Endodermal cell (in vitro differentiated cells): ENCODE data around the gene TSHZ3. TPM values are rescaled to one million over a fixed set of nuclear protein-coding genes. Genes with fewer than 3 reads are reported as not detected.

Experiments
- DNase-seq: peaks from one replicate; pipeline ENCODE4 v3.0.0-alpha.2; 2017
- H3K27ac ChIP-seq: 2 replicates; pipeline ENCODE4 v1.5.1; 2013; ENCODE audit warnings: mild to moderate bottlenecking, low read depth, low read length, moderate library complexity
- H3K27me3 ChIP-seq: 2 replicates; pipeline ENCODE4 v1.6.1; 2013; ENCODE audit warnings: mild to moderate bottlenecking, low read length, moderate library complexity; ENCODE audit not compliant: insufficient read depth, control insufficient read depth, poor library complexity, severe bottlenecking
- H3K36me3 ChIP-seq: 2 replicates; pipeline ENCODE4 v1.7.0; 2013; ENCODE audit warnings: mild to moderate bottlenecking, low read length, moderate library complexity; ENCODE audit not compliant: control insufficient read depth, insufficient read depth
- H3K4me1 ChIP-seq: one replicate; pipeline ENCODE4 v1.7.0; 2013; ENCODE audit warnings: low read length; ENCODE audit not compliant: control insufficient read depth, insufficient read depth
- H3K4me3 ChIP-seq: 2 replicates; pipeline ENCODE4 v1.5.1; 2013; ENCODE audit warnings: mild to moderate bottlenecking, low read length, moderate library complexity
- H3K9ac ChIP-seq: 2 replicates; pipeline ENCODE4 v1.6.1; 2013; ENCODE audit warnings: mild to moderate bottlenecking, low read length, moderate library complexity; ENCODE audit not compliant: poor library complexity, severe bottlenecking; ENCODE audit errors: extremely low read depth
- H3K9me3 ChIP-seq: 2 replicates; pipeline ENCODE4 v1.6.1; 2013; ENCODE audit warnings: mild to moderate bottlenecking, low read length, moderate library complexity; ENCODE audit not compliant: control insufficient read depth
- H3K27ac Mint-ChIP-seq: 2 replicates; pipeline ENCODE4 v1.8.0; 2020; ENCODE audit warnings: mixed read lengths
- H3K27me3 Mint-ChIP-seq: 2 replicates; pipeline ENCODE4 v1.8.0; 2021; ENCODE audit warnings: mild to moderate bottlenecking, mixed read lengths; ENCODE audit not compliant: insufficient read depth
- H3K36me3 Mint-ChIP-seq: 2 replicates; pipeline ENCODE4 v1.8.0; 2020; ENCODE audit warnings: low read depth, mixed read lengths
- H3K4me1 Mint-ChIP-seq: 2 replicates; pipeline ENCODE4 v1.8.0; 2020; ENCODE audit warnings: mixed read lengths
- H3K4me3 Mint-ChIP-seq: 2 replicates; pipeline ENCODE4 v1.8.0; 2020; ENCODE audit warnings: mild to moderate bottlenecking, moderate library complexity, mixed read lengths
- H3K9me3 Mint-ChIP-seq: 2 replicates; pipeline ENCODE4 v1.8.0; 2020; ENCODE audit warnings: mild to moderate bottlenecking, mixed read lengths
- CTCF ChIP-seq: fragments of 200-600 bp; sonication (generic); conservative IDR thresholded peaks from 2 replicates; pipeline ENCODE4 v1.5.0; 2021; ENCODE audit warnings: antibody characterized with exemption, mild to moderate bottlenecking
- WGBS, 2 experiments: methylation state at CpG; one replicate each; pipeline versions ENCODE4 v1.1.5 to v1.1.7; 2013; ENCODE audit warnings: missing lambda C conversion rate in 2 of 2, mixed read lengths in 1 of 2; ENCODE audit not compliant: insufficient coverage in 1 of 2, insufficient read length in 1 of 2; 5-methylcytosine and 5-hydroxymethylcytosine counted together
- total RNA-seq, 2 donors: library from RNA; stranded (reverse); fragmentation: NEBNext Ultra II Directional in 1 of 2; extraction: Animal tissue kit (Norgen Biotek cat#: 25700) in 1 of 2; gene quantifications; 2 replicates in 1 of 2; 3 replicates in 1 of 2; pipeline ENCODE4 v1.2.1, GENCODE V29; 2021

Gene TSHZ3
- total RNA-seq, 2 donors from 2014 or later: 0.84 to 2.1 TPM

GRCh38 chr19:31312009-31312676 lies 37.1 kb downstream of the TSHZ3 start:
- peaks cover 10% of the 10 kb centered on the region for H3K27me3 ChIP-seq
- no peak overlapping the region for H3K4me3 ChIP-seq
- no peaks in the 10 kb centered on the region for H3K9me3 Mint-ChIP-seq
- no peaks in the 10 kb centered on the region for H3K36me3 Mint-ChIP-seq
- H3K9me3 ChIP-seq: no peaks in the 10 kb centered on the region
- no peak overlapping the region for H3K27ac Mint-ChIP-seq
- no peaks in the 10 kb centered on the region for H3K36me3 ChIP-seq
- no peak overlapping the region for H3K4me3 Mint-ChIP-seq
- 96 to 100% methylated on average over 2 to 7 of the region's 7 CpGs for WGBS, 2 experiments
- TF ChIP-seq CTCF: no peak
- H3K4me1 ChIP-seq: peaks cover under 1% of the 10 kb centered on the region
- no peak overlapping the region for H3K27ac ChIP-seq
- peaks cover 27% of the 10 kb centered on the region for H3K4me1 Mint-ChIP-seq
- no peak overlapping the region for H3K9ac ChIP-seq
- no peak for DNase-seq
- H3K27me3 Mint-ChIP-seq: peaks cover 47% of the 10 kb centered on the region

- Mint-ChIP-seq H3K4me3 (no peak overlapping the region), H3K4me1 (peaks cover 14% of the 10 kb centered on the region), H3K27ac (no peak overlapping the region), H3K27me3 (peaks cover 47% of the 10 kb centered on the region), H3K9me3 (no peaks in the 10 kb centered on the region), H3K36me3 (no peaks in the 10 kb centered on the region)
- Histone ChIP-seq H3K9me3 (no peaks in the 10 kb centered on the region), H3K4me1 (no peaks in the 10 kb centered on the region), H3K36me3 (no peaks in the 10 kb centered on the region), H3K9ac (no peak overlapping the region), H3K27me3 (peaks cover 10% of the 10 kb centered on the region), H3K4me3 (no peak overlapping the region), H3K27ac (no peak overlapping the region)
- DNase-seq: no peak
- 89 to 90% methylated on average over 3 to 4 of the region's 4 CpGs for WGBS, 2 experiments
- TF ChIP-seq CTCF: no peak
Measured at GRCh38 chr19:31310432-31311133, 38.7 kb downstream of the TSHZ3 start.

GRCh38 chr19:31308781-31309180 lies 40.5 kb downstream of the TSHZ3 start:
- Histone ChIP-seq H3K27me3 (peaks cover 10% of the 10 kb centered on the region), H3K9ac (no peak overlapping the region), H3K36me3 (no peaks in the 10 kb centered on the region), H3K27ac (no peak overlapping the region), H3K4me3 (no peak overlapping the region), H3K4me1 (no peaks in the 10 kb centered on the region), H3K9me3 (no peaks in the 10 kb centered on the region)
- DNase-seq: no peak
- Mint-ChIP-seq H3K27ac (no peak overlapping the region), H3K9me3 (no peaks in the 10 kb centered on the region), H3K4me1 (peaks cover 7% of the 10 kb centered on the region), H3K36me3 (no peaks in the 10 kb centered on the region), H3K4me3 (no peak overlapping the region), H3K27me3 (peaks cover 38% of the 10 kb centered on the region)
- no peak for TF ChIP-seq CTCF
- 90 to 91% methylated on average over 2 to 13 of the region's 13 CpGs for WGBS, 2 experiments
